Measurements from ENCODE around the gene NIN. TPM values are rescaled to one million over a fixed set of nuclear protein-coding genes. Genes with fewer than 3 reads are reported as not detected.

NIN gene
- polyA plus RNA-seq, 1 donor from 2014 or later = 47.6 TPM

GRCh38 chr14:50794068-50794645 lies 36.8 kb downstream of the NIN start:
- Histone ChIP-seq H3K27me3 (ENCODE audit: insufficient read depth, low read depth, low read length) (no peaks in the 10 kb centered on the region), H3F3A (ENCODE audit: insufficient read depth, low read length, poor library complexity, severe bottlenecking) (no peaks in the 10 kb centered on the region), H3K4me3 (ENCODE audit: low read length) (no peak overlapping the region), H3K9ac (ENCODE audit: low read length) (no peak overlapping the region), H2AFZ (ENCODE audit: low read depth, low read length) (no peak overlapping the region), H4K20me1 (ENCODE audit: insufficient read depth) (no peaks in the 10 kb centered on the region), H3K79me2 (replicated peaks; ENCODE audit: insufficient read depth, low read length) (peaks cover 38% of the 10 kb centered on the region), H3K9me3 (ENCODE audit: low read length) (no peaks in the 10 kb centered on the region), H3K36me3 (ENCODE audit: insufficient read depth, low read length) (no peaks in the 10 kb centered on the region), H3K27ac (ENCODE audit: low read length) (no peak overlapping the region), H3K9me2 (ENCODE audit: insufficient read depth, low read length) (no peaks in the 10 kb centered on the region), H3K4me2 (ENCODE audit: low read length) (no peak overlapping the region)
- TF ChIP-seq TAF1 (IDR thresholded peaks at IDR 0.05; ENCODE audit: low read depth) (no peak), SMC3 (conservative IDR thresholded peaks at IDR 0.05; ENCODE audit: poor library complexity) (no peak), POLR2AphosphoS5 (IDR thresholded peaks at IDR 0.05) (no peak), RAD21 (conservative IDR thresholded peaks at IDR 0.05) (no peak), EZH2 (IDR thresholded peaks at IDR 0.05; ENCODE audit: borderline replicate concordance, insufficient read depth, low read length, poor library complexity, severe bottlenecking) (no peak), EP300 (conservative IDR thresholded peaks at IDR 0.05; ENCODE audit: poor library complexity, severe bottlenecking) (no peak), REST (IDR thresholded peaks at IDR 0.05; ENCODE audit: borderline replicate concordance) (no peak), MXI1 (conservative IDR thresholded peaks at IDR 0.05; ENCODE audit: poor library complexity, severe bottlenecking) (no peak)

GRCh38 chr14:50792634-50793068 lies 38.3 kb downstream of the NIN start:
- TF ChIP-seq REST (IDR thresholded peaks at IDR 0.05; ENCODE audit: borderline replicate concordance) (no peak), SMC3 (conservative IDR thresholded peaks at IDR 0.05; ENCODE audit: poor library complexity) (no peak), TAF1 (IDR thresholded peaks at IDR 0.05; ENCODE audit: low read depth) (no peak), EP300 (conservative IDR thresholded peaks at IDR 0.05; ENCODE audit: poor library complexity, severe bottlenecking) (no peak), EZH2 (IDR thresholded peaks at IDR 0.05; ENCODE audit: borderline replicate concordance, insufficient read depth, low read length, poor library complexity, severe bottlenecking) (no peak), POLR2AphosphoS5 (IDR thresholded peaks at IDR 0.05) (no peak), RAD21 (conservative IDR thresholded peaks at IDR 0.05) (no peak), MXI1 (conservative IDR thresholded peaks at IDR 0.05; ENCODE audit: poor library complexity, severe bottlenecking) (no peak), CTCF (IDR thresholded peaks at IDR 0.05; ENCODE audit: poor library complexity, severe bottlenecking) (no peak)
- Histone ChIP-seq H2AFZ (ENCODE audit: low read depth, low read length) (no peak overlapping the region), H4K20me1 (ENCODE audit: insufficient read depth) (no peaks in the 10 kb centered on the region), H3F3A (ENCODE audit: insufficient read depth, low read length, poor library complexity, severe bottlenecking) (no peaks in the 10 kb centered on the region), H3K9me2 (ENCODE audit: insufficient read depth, low read length) (no peaks in the 10 kb centered on the region), H3K4me2 (ENCODE audit: low read length) (no peak overlapping the region), H3K79me2 (replicated peaks; ENCODE audit: insufficient read depth, low read length) (peaks cover 41% of the 10 kb centered on the region), H3K9me3 (ENCODE audit: low read length) (no peaks in the 10 kb centered on the region), H3K27ac (ENCODE audit: low read length) (no peak overlapping the region), H3K4me3 (ENCODE audit: low read length) (no peak overlapping the region), H3K27me3 (ENCODE audit: insufficient read depth, low read depth, low read length) (no peaks in the 10 kb centered on the region), H3K36me3 (ENCODE audit: insufficient read depth, low read length) (peaks cover 5% of the 10 kb centered on the region), H3K9ac (ENCODE audit: low read length) (no peak overlapping the region)
